Thoracic aorta (tissue), 2 donors: ENCODE results near the gene KIF13A. TPM values are rescaled to one million over a fixed set of nuclear protein-coding genes. Genes with fewer than 3 reads are reported as not detected.

Experiments
- ATAC-seq: fragments of 150-250 bp; one replicate; pipeline ENCODE4 v1.8.0; 2017; ENCODE audit warnings: low read depth; ENCODE audit not compliant: insufficient number of reproducible peaks, low FRiP score
- DNase-seq: peaks from one replicate; pipeline ENCODE4 v3.0.0-alpha.2; 2020; ENCODE audit warnings: low spot score
- H3K27ac ChIP-seq, 2 donors: fragments of 200-600 bp; sonication (generic); 1 replicate in 1 of 2; 2 replicates in 1 of 2; pipeline ENCODE4 v1.5.1; 2016; ENCODE audit warnings: mild to moderate bottlenecking in 2 of 2, moderate library complexity in 2 of 2
- H3K27me3 ChIP-seq: fragments of 200-600 bp; sonication (generic); replicated peaks from 2 replicates; pipeline ENCODE4 v1.6.0; 2016; ENCODE audit warnings: mild to moderate bottlenecking; ENCODE audit not compliant: insufficient read depth
- H3K36me3 ChIP-seq: fragments of 200-600 bp; sonication (generic); one replicate; pipeline ENCODE4 v1.5.1; 2016
- H3K4me1 ChIP-seq, 2 donors: fragments of 200-600 bp; sonication (generic); 1 replicate in 1 of 2; 2 replicates in 1 of 2; pipeline versions ENCODE4 v1.5.1 to v1.6.0; 2016; ENCODE audit warnings: low read depth in 2 of 2, mild to moderate bottlenecking in 1 of 2; ENCODE audit not compliant: control insufficient read depth in 1 of 2
- H3K4me3 ChIP-seq: fragments of 200-600 bp; sonication (generic); 2 replicates; pipeline ENCODE4 v1.5.1; 2016; ENCODE audit warnings: mild to moderate bottlenecking
- H3K9me3 ChIP-seq: fragments of 200-600 bp; sonication (generic); 2 replicates; pipeline ENCODE4 v1.5.1; 2016
- total RNA-seq, 2 donors: library from RNA; depleted of rRNA; stranded (reverse); fragments of >200 nt; gene quantifications; one replicate each; pipeline versions ENCODE4 v1.1.0 to v1.2.3, GENCODE V29; 2016
- TF ChIP-seq, protein P1 (sequence below): fragments of 200-600 bp; sonication (generic); IDR thresholded peaks from one replicate; pipeline ENCODE4 v1.5.1; 2019; ENCODE audit warnings: antibody characterized with exemption

KIF13A gene
- total RNA-seq, 2 donors from 2014 or later, result 79.3 to 98.0 TPM

DNA sequence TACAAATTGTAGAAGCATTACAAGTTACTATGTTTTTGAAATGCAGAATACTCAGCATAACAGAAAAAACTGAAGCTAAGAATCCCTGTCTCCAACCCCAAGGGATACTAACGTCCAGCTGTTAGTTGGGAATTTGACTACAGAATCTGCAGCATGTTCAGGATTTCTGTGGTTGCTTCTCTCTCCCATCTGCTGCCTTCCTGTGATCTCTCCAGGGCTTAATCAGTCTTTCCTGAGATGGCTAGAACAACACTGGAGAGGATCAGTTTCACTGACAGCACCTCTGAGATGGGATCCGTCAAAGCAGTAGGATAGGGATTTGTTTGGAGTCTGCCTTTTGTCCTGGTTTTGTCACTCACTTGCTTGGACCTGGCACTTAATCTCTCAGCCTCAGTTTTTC lies 207.4 kb downstream of the KIF13A start:
- TF ChIP-seq, protein P1, sequence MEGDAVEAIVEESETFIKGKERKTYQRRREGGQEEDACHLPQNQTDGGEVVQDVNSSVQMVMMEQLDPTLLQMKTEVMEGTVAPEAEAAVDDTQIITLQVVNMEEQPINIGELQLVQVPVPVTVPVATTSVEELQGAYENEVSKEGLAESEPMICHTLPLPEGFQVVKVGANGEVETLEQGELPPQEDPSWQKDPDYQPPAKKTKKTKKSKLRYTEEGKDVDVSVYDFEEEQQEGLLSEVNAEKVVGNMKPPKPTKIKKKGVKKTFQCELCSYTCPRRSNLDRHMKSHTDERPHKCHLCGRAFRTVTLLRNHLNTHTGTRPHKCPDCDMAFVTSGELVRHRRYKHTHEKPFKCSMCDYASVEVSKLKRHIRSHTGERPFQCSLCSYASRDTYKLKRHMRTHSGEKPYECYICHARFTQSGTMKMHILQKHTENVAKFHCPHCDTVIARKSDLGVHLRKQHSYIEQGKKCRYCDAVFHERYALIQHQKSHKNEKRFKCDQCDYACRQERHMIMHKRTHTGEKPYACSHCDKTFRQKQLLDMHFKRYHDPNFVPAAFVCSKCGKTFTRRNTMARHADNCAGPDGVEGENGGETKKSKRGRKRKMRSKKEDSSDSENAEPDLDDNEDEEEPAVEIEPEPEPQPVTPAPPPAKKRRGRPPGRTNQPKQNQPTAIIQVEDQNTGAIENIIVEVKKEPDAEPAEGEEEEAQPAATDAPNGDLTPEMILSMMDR, result no peak
- no peaks in the 10 kb centered on the region for H3K4me1 ChIP-seq
- no peak for DNase-seq
- peaks cover 69% of the 10 kb centered on the region for H3K36me3 ChIP-seq
- no peaks in the 10 kb centered on the region for H3K27me3 ChIP-seq
- H3K4me3 ChIP-seq, result no peak overlapping the region
- no peak overlapping the region for H3K27ac ChIP-seq
- H3K9me3 ChIP-seq, result no peaks in the 10 kb centered on the region
- no peak for ATAC-seq

DNA sequence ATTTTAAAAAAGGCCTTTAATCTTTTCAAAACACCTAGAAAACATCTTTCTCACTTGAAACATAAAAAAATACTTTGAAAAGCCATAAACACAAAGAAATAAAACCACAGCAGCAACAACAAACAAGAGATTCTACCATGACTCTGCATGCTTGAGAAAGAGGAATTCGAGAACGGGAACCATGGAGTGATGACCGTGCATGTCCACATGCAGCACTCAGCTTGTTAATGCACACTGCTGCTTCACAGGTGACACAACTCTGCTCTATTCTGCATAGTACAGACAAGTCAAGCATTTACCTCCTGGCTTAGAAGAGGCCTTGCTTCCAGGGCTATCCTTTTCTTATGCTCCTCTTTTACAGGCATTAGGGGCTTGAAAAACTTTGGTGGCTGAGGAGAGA lies 215.8 kb downstream of the KIF13A start:
- Histone ChIP-seq H3K27me3 (no peaks in the 10 kb centered on the region), H3K4me1 (no peaks in the 10 kb centered on the region), H3K36me3 (peaks cover 55% of the 10 kb centered on the region), H3K4me3 (no peak overlapping the region), H3K9me3 (no peaks in the 10 kb centered on the region), H3K27ac (no peak overlapping the region)
- ATAC-seq (no peak), DNase-seq (no peak)
- TF ChIP-seq, protein P1, result no peak

DNA sequence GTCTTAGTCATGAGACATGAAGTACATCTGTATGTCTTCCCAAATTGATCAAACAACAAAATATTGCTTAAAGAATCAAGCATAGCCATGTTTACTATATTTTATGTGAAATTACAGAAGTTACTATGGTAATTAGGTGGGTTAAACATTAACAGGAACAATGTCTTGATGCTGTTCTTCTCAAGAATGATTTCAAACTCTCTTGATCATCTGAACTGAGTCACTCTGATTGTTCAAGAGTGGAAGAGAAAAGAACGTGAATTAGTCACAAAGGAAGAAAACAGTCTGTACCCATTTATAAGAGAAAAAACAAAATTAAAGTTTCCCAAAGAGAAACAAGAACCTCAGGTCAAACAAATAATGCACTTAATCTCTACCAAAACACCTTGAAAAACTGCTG lies 218.6 kb downstream of the KIF13A start:
- Histone ChIP-seq H3K4me1 (no peaks in the 10 kb centered on the region), H3K27me3 (no peaks in the 10 kb centered on the region), H3K4me3 (no peak overlapping the region), H3K9me3 (no peaks in the 10 kb centered on the region), H3K27ac (no peak overlapping the region), H3K36me3 (peaks cover 53% of the 10 kb centered on the region)
- DNase-seq (no peak), ATAC-seq (no peak)
- TF ChIP-seq, protein P1, result no peak

DNA sequence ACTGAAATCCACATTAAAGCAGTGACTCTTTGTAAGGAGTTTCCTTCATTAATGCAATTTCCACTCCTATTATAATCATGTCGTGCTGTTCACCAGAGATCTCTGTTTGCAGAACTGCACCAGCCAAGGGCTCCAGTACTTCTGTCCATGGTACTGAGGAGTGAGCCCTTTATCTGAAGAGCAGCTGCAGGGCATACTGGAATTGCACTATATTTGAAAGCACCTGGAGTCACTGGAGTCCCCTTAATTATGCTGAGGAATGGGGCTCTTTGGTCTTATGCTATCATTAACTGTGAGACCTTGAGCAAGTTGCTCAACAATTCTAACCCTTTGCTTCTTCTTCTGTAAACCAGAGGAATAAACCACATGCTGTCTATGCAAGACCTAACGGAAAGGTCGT lies 219.0 kb downstream of the KIF13A start:
- H3K4me1 ChIP-seq, result no peaks in the 10 kb centered on the region
- no peaks in the 10 kb centered on the region for H3K27me3 ChIP-seq
- no peak for DNase-seq
- TF ChIP-seq, protein P1, result no peak
- H3K27ac ChIP-seq, result no peak overlapping the region
- no peaks in the 10 kb centered on the region for H3K9me3 ChIP-seq
- H3K4me3 ChIP-seq, result no peak overlapping the region
- no peak for ATAC-seq
- H3K36me3 ChIP-seq, result peaks cover 53% of the 10 kb centered on the region

DNA sequence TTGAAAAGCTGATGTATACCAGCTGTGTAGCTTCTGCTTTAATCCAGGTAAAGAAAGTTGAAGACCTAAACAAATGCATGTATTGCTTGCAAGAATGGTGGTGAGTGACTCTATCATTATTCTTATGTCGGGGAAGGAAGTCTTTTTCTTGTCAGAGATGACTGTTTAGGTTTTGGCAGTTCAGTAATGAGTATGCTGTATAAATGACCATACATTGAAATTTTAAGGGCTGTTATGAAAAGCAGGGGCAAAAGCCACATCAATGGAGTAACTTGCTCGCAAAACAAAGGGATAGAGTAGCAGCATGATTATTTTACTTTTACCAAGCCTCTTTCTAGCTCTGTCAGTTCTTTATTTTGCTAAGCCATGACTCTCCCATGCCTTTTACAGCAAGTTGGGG lies 224.8 kb downstream of the KIF13A start:
- Histone ChIP-seq H3K27me3 (no peaks in the 10 kb centered on the region), H3K27ac (no peak overlapping the region), H3K9me3 (no peaks in the 10 kb centered on the region), H3K4me3 (no peak overlapping the region), H3K4me1 (no peaks in the 10 kb centered on the region), H3K36me3 (peaks cover 33% of the 10 kb centered on the region)
- ATAC-seq, result no peak
- no peak for DNase-seq
- TF ChIP-seq, protein P1, result no peak
